HepG2 (cell line): ENCODE measurements around the gene STK4. TPM values are rescaled to one million over a fixed set of nuclear protein-coding genes. Genes with fewer than 3 reads are reported as not detected.
A peak's percentile ranks its signal among the peaks of the same experiment; 100 is the strongest.

Experiments
- ATAC-seq: fragments of 200-7000 bp; cut with Tn5 transposase; 3 replicates; pipeline ENCODE4 v1.9.1; 2020; ENCODE audit warnings: mild to moderate bottlenecking, moderate library complexity
- BruUV-seq: library from RNA; stranded (reverse); fragments of 400-500 nt; replicated peaks from 2 replicates; lab custom pipeline; 2021; lab: Mats Ljungman, UMichigan
- CTCF ChIA-PET: fragments of 300-600 bp; formaldehyde crosslinking; extraction: SDS; loops from one replicate; lab custom pipeline; 2021; ENCODE audit warnings: low total read pairs, inconsistent platforms, low intra/inter-chr PET ratio; lab: Yijun Ruan, JAX
- POLR2A ChIA-PET: fragments of 350-600 bp; sonication (Branson Sonifier 250); formaldehyde crosslinking; loops from one replicate; lab custom pipeline; 2020; ENCODE audit warnings: antibody characterized with exemption, inconsistent platforms; lab: Yijun Ruan, JAX
- DNase-seq: peaks from one replicate; pipeline ENCODE4 v3.0.0-alpha.2; 2015; ENCODE audit warnings: low spot score
- FAIRE-seq: peaks from 3 replicates; lab custom pipeline; 2011; peaks lifted over from hg19 to GRCh38; lab: Jason Lieb, UNC
- H2AFZ ChIP-seq: one replicate; pipeline ENCODE4 v1.6.1; 2011; ENCODE audit warnings: low read length, inconsistent platforms
- H3K27ac ChIP-seq: fragments of 300-600 bp; 3 replicates; pipeline ENCODE4 v1.8.0; 2011; ENCODE audit warnings: mixed run types, mild to moderate bottlenecking, mixed read lengths, low read length, inconsistent platforms; ENCODE audit not compliant: insufficient read depth; ENCODE audit errors: extremely low read length
- H3K27me3 ChIP-seq, 2 experiments: fragments of 200-600 bp in 1 of 2; 2 replicates in 1 of 2; 3 replicates in 1 of 2; pipeline versions ENCODE4 v1.6.0 to v1.8.0; 2011; ENCODE audit warnings: low read length in 2 of 2, mild to moderate bottlenecking in 2 of 2, moderate library complexity in 2 of 2, inconsistent platforms in 1 of 2; ENCODE audit not compliant: insufficient read depth in 2 of 2, control insufficient read depth in 1 of 2
- H3K36me3 ChIP-seq, 2 experiments: fragments of 200-600 bp in 1 of 2; replicated peaks in 1 of 2; 2 replicates in 1 of 2; 3 replicates in 1 of 2; pipeline versions ENCODE4 v1.5.1 to v1.8.0; 2011; ENCODE audit warnings: low read length in 2 of 2, inconsistent platforms in 1 of 2; ENCODE audit not compliant: insufficient read depth in 2 of 2, control insufficient read depth in 1 of 2
- H3K4me1 ChIP-seq: 2 replicates; pipeline ENCODE4 v1.5.1; 2012; ENCODE audit warnings: low read length, inconsistent platforms; ENCODE audit not compliant: insufficient read depth
- H3K4me2 ChIP-seq: 2 replicates; pipeline ENCODE4 v1.6.0; 2011; ENCODE audit warnings: low read depth, low read length, inconsistent platforms
- H3K4me3 ChIP-seq, 3 experiments: fragments of 200-600 bp in 1 of 3; sonication (generic), shearing (Covaris generic) in 1 of 3; replicated peaks in 1 of 3; 2 replicates each; pipeline ENCODE4 v1.5.1; 2011 to 2016; ENCODE audit warnings: low read length in 3 of 3, inconsistent platforms in 2 of 3, low read depth in 2 of 3, mild to moderate bottlenecking in 2 of 3, control low read depth in 1 of 3, mixed read lengths in 1 of 3; ENCODE audit not compliant: insufficient read depth in 1 of 3
- H3K79me2 ChIP-seq: one replicate; pipeline ENCODE4 v1.6.1; 2011; ENCODE audit warnings: low read length, inconsistent platforms; ENCODE audit not compliant: insufficient read depth
- H3K9ac ChIP-seq: 2 replicates; pipeline ENCODE4 v1.6.0; 2011; ENCODE audit warnings: mild to moderate bottlenecking, low read depth, low read length, inconsistent platforms; ENCODE audit not compliant: insufficient read depth
- H3K9me3 ChIP-seq: 2 replicates; pipeline ENCODE4 v1.5.1; 2012; ENCODE audit warnings: mild to moderate bottlenecking, low read length
- H4K20me1 ChIP-seq: 2 replicates; pipeline ENCODE4 v1.6.0; 2011; ENCODE audit warnings: inconsistent platforms, mild to moderate bottlenecking, low read length, moderate library complexity; ENCODE audit not compliant: insufficient read depth
- CCAR2 ChIP-seq: fragments of 200-400 bp; formaldehyde crosslinking; optimal IDR thresholded peaks from 2 replicates; pipeline ENCODE3; 2018; ENCODE audit warnings: low read depth, mild to moderate bottlenecking, low read length, moderate library complexity
- DNMT3B ChIP-seq: conservative IDR thresholded peaks from 2 replicates; pipeline ENCODE4 v1.6.1; 2016; ENCODE audit warnings: missing biosample characterization, control low read depth
- FOXO4 ChIP-seq: sonication (generic); formaldehyde crosslinking; conservative IDR thresholded peaks from 2 replicates; pipeline ENCODE4 v1.8.1; 2023; ENCODE audit warnings: missing genetic modification reagents
- PATZ1 ChIP-seq: sonication (generic); formaldehyde crosslinking; IDR thresholded peaks from 2 replicates; pipeline ENCODE4 v1.4.0; 2020; ENCODE audit warnings: missing genetic modification reagents
- SMAD3 ChIP-seq: sonication (generic); formaldehyde crosslinking; IDR thresholded peaks from 2 replicates; pipeline ENCODE4 v1.4.0; 2020; ENCODE audit warnings: missing genetic modification reagents
- WGBS: methylation state at CpG from one replicate; pipeline ENCODE4 v1.1.6; 2017; ENCODE audit warnings: low lambda C conversion rate; 5-methylcytosine and 5-hydroxymethylcytosine counted together
- in situ Hi-C: cut with HindIII; loops from 2 replicates; pipeline ENCODE4 v1.10.0; 2017; ENCODE audit warnings: low pct_unique_long_range_greater_than_20kb; ENCODE audit not compliant: extremely low pct_ligation_motif_present
- intact Hi-C: fragments of 100-400 bp; cut with micrococcal nuclease; formaldehyde crosslinking; loops from one replicate; pipeline ENCODE4 v1.10.0; 2022; ENCODE audit not compliant: unreplicated experiment
- polyA plus RNA-seq, 8 experiments: library from polyadenylated mRNA; depleted of rRNA in 3 of 8; stranded (reverse) in 7 of 8; unstranded in 1 of 8; fragments of >200 nt; fragmentation: Illumina TruSeq in 4 of 8; extraction: Trizol in 4 of 8; gene quantifications; 2 replicates each; pipeline versions ENCODE4 v1.2.1 to v1.2.3, GENCODE V29; 2011 to 2016; ENCODE audit warnings: low read depth in 4 of 8, missing spikeins in 1 of 8, mixed read lengths in 1 of 8; ENCODE audit not compliant: insufficient read depth in 1 of 8
- total RNA-seq, 5 experiments: library from RNA; depleted of rRNA; stranded (reverse); fragments of >200 nt; fragmentation: Illumina TruSeq; extraction: Trizol; gene quantifications; 2 replicates each; pipeline ENCODE4 v1.2.3, GENCODE V29; 2016; ENCODE audit warnings: low read depth in 1 of 5

The STK4 gene
- total and polyA plus RNA-seq, 2 of the 13 experiments (the other 11 are each of a cell fraction or from before 2014, with no cell fraction given): 25.6 to 38.3 TPM

GRCh38 chr20:44959082-44959637 is 7.2 kb upstream of the STK4 start:
- Histone ChIP-seq H3K36me3 (peaks cover 19 to 30% of the 10 kb centered on the region in 2 experiments), H3K4me2 (peak overlapping the region; percentile 96), H2AFZ (no peak overlapping the region), H3K4me3 (peak overlapping the region; percentile 83 to 94 (median 90)), H3K9ac (peak overlapping the region; percentile 80), H4K20me1 (no peaks in the 10 kb centered on the region; the same call in 1 of the 2 replicates), H3K4me1 (peaks cover 55% of the 10 kb centered on the region), H3K9me3 (no peaks in the 10 kb centered on the region), H3K27ac (peak overlapping the region; percentile 8), H3K27me3 (no peaks in the 10 kb centered on the region), H3K79me2 (peaks cover 27% of the 10 kb centered on the region)
- CTCF ChIA-PET: no interaction called here
- ATAC-seq (no peak), DNase-seq (no peak), FAIRE-seq (no peak)
- TF ChIP-seq SMAD3 (CRISPR knock-in tag): 0 out of 2 replicates have a peak, but pooled peaks have one; percentile 14
- no peak for TF ChIP-seq PATZ1 (CRISPR knock-in tag)
- no peak for TF ChIP-seq CCAR2
- 0 out of 2 replicates have a peak, but pooled peaks have one; percentile 23 for TF ChIP-seq FOXO4 (CRISPR knock-in tag)
- TF ChIP-seq DNMT3B: 0 out of 2 replicates have a peak, but pooled peaks have one; percentile 39
- WGBS: 48% methylated on average over 8 of the region's 8 CpGs
- in situ Hi-C loops: no loop called here
- POLR2A ChIA-PET: interaction anchor here (1.0 to 3.7 kb wide), 8 partner anchors 10 to 119 kb away, joined by 3 to 33 read pairs (median 9); partner anchors contain the start of genes PABPC1L and YWHAB
- intact Hi-C loops: no loop called here
- no TSS peak for BruUV-seq
